Sigmoid colon (tissue), 7 donors: Measurements from ENCODE around the gene MPND. TPM values are rescaled to one million over a fixed set of nuclear protein-coding genes. Genes with fewer than 3 reads are reported as not detected.
"Not testable (repeated sequence)": the region's sequence is repeated elsewhere in the genome, so short reads cannot be mapped to it uniquely, and the experiment has no call there.

ENCODE experiments used
- DNase-seq: peaks from one replicate; pipeline ENCODE4 v3.0.0-alpha.2; 2019
- H3K27ac ChIP-seq, 4 donors: fragments of 200-600 bp; sonication (generic); one replicate each; pipeline ENCODE4 v1.5.1; 2016 to 2019; ENCODE audit warnings: mild to moderate bottlenecking in 1 of 4
- H3K27me3 ChIP-seq, 3 donors: fragments of 200-600 bp; sonication (generic); one replicate each; pipeline ENCODE4 v1.5.1; 2019; ENCODE audit warnings: mild to moderate bottlenecking in 1 of 3
- H3K36me3 ChIP-seq, 4 donors: fragments of 200-600 bp; sonication (generic); one replicate each; pipeline ENCODE4 v1.5.1; 2016 to 2019
- H3K4me1 ChIP-seq, 4 donors: fragments of 200-600 bp; sonication (generic); one replicate each; pipeline ENCODE4 v1.5.1; 2017 to 2019
- H3K4me3 ChIP-seq, 4 donors: fragments of 200-600 bp; sonication (generic); one replicate each; pipeline ENCODE4 v1.5.1; 2017 to 2019; ENCODE audit warnings: mild to moderate bottlenecking in 2 of 4, moderate library complexity in 1 of 4
- H3K9me3 ChIP-seq, 4 donors: fragments of 200-600 bp in 3 of 4; sonication (generic) in 3 of 4; one replicate each; pipeline versions ENCODE4 v1.5.1 to v1.6.1; 2013 to 2019
- EP300 ChIP-seq, 4 donors: sonication (generic); formaldehyde crosslinking; IDR thresholded peaks; one replicate each; pipeline ENCODE4 v1.6.1; 2017; ENCODE audit warnings: antibody characterized with exemption in 4 of 4
- POLR2A ChIP-seq, 2 donors: fragments of 450-650 bp; IDR thresholded peaks; one replicate each; pipeline ENCODE4 v1.6.1; 2016; ENCODE audit warnings: antibody characterized with exemption in 2 of 2, mild to moderate bottlenecking in 2 of 2, moderate library complexity in 2 of 2
- POLR2AphosphoS5 ChIP-seq, 4 donors: sonication (generic); formaldehyde crosslinking; IDR thresholded peaks; one replicate each; pipeline ENCODE4 v1.6.1; 2017; ENCODE audit warnings: antibody characterized with exemption in 4 of 4
- WGBS, 2 donors: extraction: QIAGEN DNeasy Blood & Tissue Kit; methylation state at CpG; one replicate each; pipeline ENCODE4 v1.1.7; 2013; 5-methylcytosine and 5-hydroxymethylcytosine counted together
- intact Hi-C: fragments of 100-400 bp; cut with DNase I; formaldehyde crosslinking; loops from one replicate; pipeline ENCODE4 v1.15.1; 2023
- polyA plus RNA-seq, 3 donors: library from polyadenylated mRNA; stranded (reverse); fragments of 200-250 nt; gene quantifications; one replicate each; pipeline ENCODE4 v1.2.3, GENCODE V29; 2013
- total RNA-seq, 4 donors: library from RNA; depleted of rRNA; stranded (reverse); fragments of >200 nt; gene quantifications; one replicate each; pipeline ENCODE4 v1.1.0, GENCODE V29; 2016
- TF ChIP-seq, protein P1 (sequence below), 4 experiments: fragments of 450-650 bp in 3 of 4; fragments of 200-600 bp in 1 of 4; IDR thresholded peaks; one replicate each; pipeline ENCODE4 v1.5.1; 2016 to 2019; ENCODE audit warnings: antibody characterized with exemption in 4 of 4, mild to moderate bottlenecking in 3 of 4, moderate library complexity in 2 of 4
- donor health status: healthy with polysubstance abuse.
- donor health status: Bipolar disorder and iron deficiency.
- donor health status: healthy.

The MPND gene
- total and polyA plus RNA-seq, 7 donors = 8.6 to 65.2 (median 13.3) TPM

DNA sequence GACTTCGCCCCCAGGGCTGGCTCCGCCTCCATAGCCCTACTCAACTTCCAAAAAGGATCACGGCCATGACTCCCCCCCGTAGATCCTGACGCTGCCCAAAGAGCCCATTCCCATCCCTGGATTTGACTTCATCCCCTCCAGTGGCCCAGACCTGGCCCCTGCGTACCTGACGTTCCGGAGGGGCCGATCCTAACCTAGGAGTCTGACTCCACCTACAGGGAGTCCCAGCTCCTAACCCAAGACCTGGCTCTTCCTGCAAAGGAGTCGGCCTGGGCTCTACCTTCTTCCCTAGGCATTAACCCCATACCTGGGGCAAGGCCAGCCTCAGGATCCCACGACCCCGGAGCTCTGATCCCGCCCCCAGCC lies 15.5 kb upstream of the MPND start:
- no peaks in the 10 kb centered on the region for H3K9me3 ChIP-seq
- peak overlapping the region in 1 of 4 donors; percentile 60 for H3K27ac ChIP-seq
- peaks cover 6 to 38% (median 13%) of the 10 kb centered on the region in 3 donors for H3K27me3 ChIP-seq
- TF ChIP-seq POLR2AphosphoS5 (IDR thresholded peaks at IDR 0.05) (no peak), EP300 (IDR thresholded peaks at IDR 0.05) (no peak), POLR2A (IDR thresholded peaks at IDR 0.05) (no peak)
- TF ChIP-seq, protein P1, sequence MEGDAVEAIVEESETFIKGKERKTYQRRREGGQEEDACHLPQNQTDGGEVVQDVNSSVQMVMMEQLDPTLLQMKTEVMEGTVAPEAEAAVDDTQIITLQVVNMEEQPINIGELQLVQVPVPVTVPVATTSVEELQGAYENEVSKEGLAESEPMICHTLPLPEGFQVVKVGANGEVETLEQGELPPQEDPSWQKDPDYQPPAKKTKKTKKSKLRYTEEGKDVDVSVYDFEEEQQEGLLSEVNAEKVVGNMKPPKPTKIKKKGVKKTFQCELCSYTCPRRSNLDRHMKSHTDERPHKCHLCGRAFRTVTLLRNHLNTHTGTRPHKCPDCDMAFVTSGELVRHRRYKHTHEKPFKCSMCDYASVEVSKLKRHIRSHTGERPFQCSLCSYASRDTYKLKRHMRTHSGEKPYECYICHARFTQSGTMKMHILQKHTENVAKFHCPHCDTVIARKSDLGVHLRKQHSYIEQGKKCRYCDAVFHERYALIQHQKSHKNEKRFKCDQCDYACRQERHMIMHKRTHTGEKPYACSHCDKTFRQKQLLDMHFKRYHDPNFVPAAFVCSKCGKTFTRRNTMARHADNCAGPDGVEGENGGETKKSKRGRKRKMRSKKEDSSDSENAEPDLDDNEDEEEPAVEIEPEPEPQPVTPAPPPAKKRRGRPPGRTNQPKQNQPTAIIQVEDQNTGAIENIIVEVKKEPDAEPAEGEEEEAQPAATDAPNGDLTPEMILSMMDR (IDR thresholded peaks at IDR 0.05) = no peak
- no peak for DNase-seq
- no peaks in the 10 kb centered on the region for H3K36me3 ChIP-seq
- intact Hi-C loops = loop anchor here (5.0 kb wide), 2 partner anchors 74 to 81 kb away; partner anchors contain the start of genes CHAF1A, SH3GL1 and YJU2
- 23 to 70% methylated on average over 13 of the region's 13 CpGs for WGBS, 2 donors
- H3K4me3 ChIP-seq = peak overlapping the region; percentile 21 to 42 (median 28)
- H3K4me1 ChIP-seq = peaks cover 0 to 27% (median 20%) of the 10 kb centered on the region in 4 donors

DNA sequence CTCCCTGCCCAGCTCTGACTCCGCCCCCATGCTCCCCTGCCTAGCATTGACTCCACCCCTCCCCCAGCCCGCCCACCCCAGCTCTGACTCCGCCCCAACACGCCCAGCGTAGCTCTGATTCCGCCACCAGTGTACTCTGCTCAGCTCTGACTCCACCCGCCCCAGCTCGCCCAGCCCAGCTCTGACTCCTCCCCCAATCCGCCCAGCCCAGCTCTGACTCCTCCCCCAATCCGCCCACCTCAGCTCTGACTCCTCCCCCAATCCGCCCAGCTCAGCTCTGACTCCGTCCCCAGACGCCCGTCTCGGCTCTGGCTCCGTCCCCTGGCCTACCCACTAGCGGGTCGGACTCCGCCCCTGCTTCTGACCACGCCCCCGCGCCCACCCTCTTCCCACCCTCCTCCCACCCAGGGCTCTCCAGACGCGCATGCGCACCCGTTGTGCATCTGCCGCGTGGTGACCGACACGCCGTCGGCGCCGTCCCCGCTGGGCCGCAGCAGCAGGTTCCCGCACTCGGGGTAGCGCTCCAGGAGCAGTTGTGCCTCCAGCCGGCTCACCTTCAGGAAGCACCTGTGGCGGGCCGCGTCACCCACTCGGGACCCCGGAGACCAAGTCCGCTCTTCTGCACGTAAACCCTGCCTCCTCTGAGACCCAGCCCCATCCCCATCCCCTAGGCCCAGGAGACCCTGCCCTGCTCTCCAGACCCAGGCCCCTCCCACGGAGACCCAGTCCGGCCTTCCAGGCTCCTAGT lies 14.9 kb upstream of the MPND start:
- TF ChIP-seq, protein P1 (IDR thresholded peaks at IDR 0.05) = no peak
- TF ChIP-seq POLR2A (IDR thresholded peaks at IDR 0.05) = no peak
- TF ChIP-seq EP300 (IDR thresholded peaks at IDR 0.05) = no peak
- TF ChIP-seq POLR2AphosphoS5 (IDR thresholded peaks at IDR 0.05) = peak in 2 of 4 donors; percentile 48 to 50
- no peaks in the 10 kb centered on the region for H3K9me3 ChIP-seq
- peaks cover 0 to 27% (median 20%) of the 10 kb centered on the region in 4 donors for H3K4me1 ChIP-seq
- intact Hi-C loops = loop anchor here (5.0 kb wide), 2 partner anchors 74 to 81 kb away; partner anchors contain the start of genes CHAF1A, SH3GL1 and YJU2
- 3 to 69% methylated on average over 49 of the region's 49 CpGs for WGBS, 2 donors
- peak overlapping the region in 2 of 4 donors; percentile 2 to 60 for H3K27ac ChIP-seq
- DNase-seq = peak; percentile 99
- H3K36me3 ChIP-seq = no peaks in the 10 kb centered on the region
- peaks cover 6 to 38% (median 13%) of the 10 kb centered on the region in 3 donors for H3K27me3 ChIP-seq
- H3K4me3 ChIP-seq = peak overlapping the region; percentile 21 to 44 (median 33)

DNA sequence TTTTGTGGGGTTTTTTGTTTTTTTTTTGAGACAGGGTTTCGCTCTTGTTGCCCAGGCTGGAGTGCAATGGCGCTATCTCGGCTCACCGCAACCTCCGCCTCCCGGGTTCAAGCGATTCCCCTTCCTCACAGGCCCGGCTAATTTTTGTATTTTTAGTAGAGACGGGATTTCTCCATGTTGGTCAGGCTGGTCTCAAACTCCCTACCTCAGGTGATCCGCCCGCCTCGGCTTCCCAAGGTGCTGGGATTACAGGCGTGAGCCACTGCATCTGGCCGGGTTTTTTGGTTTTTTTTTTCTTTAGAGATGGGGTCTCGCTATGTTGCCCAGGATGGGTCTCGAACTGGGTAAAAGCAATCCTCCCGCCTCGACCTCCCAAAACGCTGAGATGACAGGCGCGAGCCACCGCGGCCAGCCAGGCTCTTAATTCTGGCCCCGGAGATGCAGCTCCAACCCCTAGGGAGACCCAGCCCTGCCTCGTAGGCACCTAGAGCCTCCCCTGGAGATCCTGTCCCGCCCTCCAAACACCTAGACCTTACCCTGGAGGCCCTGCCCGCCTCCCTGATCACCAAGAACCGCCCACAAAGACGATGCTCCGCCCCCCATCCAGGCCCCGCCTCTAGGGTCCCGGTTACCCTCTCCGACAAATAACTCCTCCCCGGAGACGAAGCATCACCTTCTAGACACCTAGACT lies 14.2 kb upstream of the MPND start:
- not testable (repeated sequence) for H3K36me3 ChIP-seq, H3K9me3 ChIP-seq, DNase-seq
- Histone ChIP-seq H3K27ac (peak overlapping the region in 1 of 4 donors; percentile 2), H3K4me3 (peak overlapping the region in 3 of 4 donors; percentile 31 to 44 (median 34)), H3K4me1 (peaks cover 0 to 27% (median 20%) of the 10 kb centered on the region in 4 donors), H3K27me3 (peaks cover 6 to 38% (median 13%) of the 10 kb centered on the region in 3 donors)
- intact Hi-C loops = loop anchor here (5.0 kb wide), 2 partner anchors 73 to 82 kb away; partner anchors contain the start of genes CHAF1A, SH3GL1 and YJU2
- 53 to 86% methylated on average over 35 of the region's 35 CpGs for WGBS, 2 donors

DNA sequence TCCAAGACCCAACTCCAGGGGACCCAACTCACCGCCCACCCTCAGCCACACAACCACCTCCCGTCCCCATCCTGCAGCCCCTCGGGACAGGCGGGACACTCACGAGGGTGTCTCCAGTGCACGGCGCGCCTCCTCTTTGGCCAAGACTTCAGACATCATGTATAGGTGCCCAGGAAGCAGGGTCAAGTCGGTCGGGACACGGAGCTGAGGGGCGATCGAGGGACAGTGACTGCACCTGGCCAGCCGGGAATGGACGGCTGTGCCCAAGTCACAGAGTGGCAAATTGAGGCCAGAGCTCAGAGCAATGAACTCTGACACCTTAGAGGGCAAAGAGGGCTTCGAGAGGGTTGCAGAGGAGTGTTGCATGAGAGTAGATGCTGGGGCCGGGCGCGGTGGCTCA lies 13.5 kb upstream of the MPND start:
- WGBS, 2 donors = 97% methylated on average over 19 of the region's 19 CpGs

More for the DNA sequence above, 13.5 kb upstream of the MPND start:
- H3K27me3 ChIP-seq = peaks cover 6 to 38% (median 13%) of the 10 kb centered on the region in 3 donors
- DNase-seq = no peak
- intact Hi-C loops = loop anchor here (5.0 kb wide), 2 partner anchors 72 to 83 kb away; partner anchors contain the start of genes CHAF1A, SH3GL1 and YJU2
- H3K4me3 ChIP-seq = no peak overlapping the region
- no peaks in the 10 kb centered on the region for H3K36me3 ChIP-seq
- H3K4me1 ChIP-seq = peaks cover 0 to 27% (median 20%) of the 10 kb centered on the region in 4 donors
- H3K9me3 ChIP-seq = no peaks in the 10 kb centered on the region
- H3K27ac ChIP-seq = no peak overlapping the region
- TF ChIP-seq EP300 (IDR thresholded peaks at IDR 0.05) (no peak), POLR2AphosphoS5 (IDR thresholded peaks at IDR 0.05) (no peak), POLR2A (IDR thresholded peaks at IDR 0.05) (no peak)
- TF ChIP-seq, protein P1 (IDR thresholded peaks at IDR 0.05) = no peak
